Activated B cell treated with CpG ODN at 0.5 μM for 24 hours (primary cell): ENCODE measurements around the gene RELL1. TPM values are rescaled to one million over a fixed set of nuclear protein-coding genes. Genes with fewer than 3 reads are reported as not detected.

Experiments
- ATAC-seq: fragments of 200-7000 bp; cut with Tn5 transposase; one replicate; pipeline ENCODE4 v1.10.0; 2021; ENCODE audit warnings: low read depth, mild to moderate bottlenecking, moderate library complexity
- CTCF ChIA-PET: fragments of 350-600 bp; sonication (Branson Sonifier 250); formaldehyde crosslinking; loops from one replicate; lab custom pipeline; 2021; ENCODE audit warnings: antibody characterized with exemption; lab: Charles Lee
- POLR2A ChIA-PET: fragments of 350-600 bp; sonication (Branson Sonifier 250); formaldehyde crosslinking; loops from one replicate; lab custom pipeline; 2021; ENCODE audit warnings: antibody characterized with exemption; lab: Charles Lee
- DNase-seq: peaks from one replicate; pipeline ENCODE4 v3.0.0; 2022
- H3K27ac Mint-ChIP-seq: one replicate; pipeline ENCODE4 v1.8.0; 2020; ENCODE audit warnings: mixed read lengths
- H3K27me3 Mint-ChIP-seq: one replicate; pipeline ENCODE4 v1.8.0; 2021; ENCODE audit warnings: mixed read lengths
- H3K36me3 Mint-ChIP-seq: one replicate; pipeline ENCODE4 v1.8.0; 2021; ENCODE audit warnings: low read depth, mixed read lengths
- H3K4me1 Mint-ChIP-seq: one replicate; pipeline ENCODE4 v1.8.0; 2021; ENCODE audit warnings: mixed read lengths
- H3K4me3 Mint-ChIP-seq: one replicate; pipeline ENCODE4 v1.8.0; 2020; ENCODE audit warnings: mild to moderate bottlenecking, mixed read lengths
- H3K9me3 Mint-ChIP-seq: one replicate; pipeline ENCODE4 v1.8.0; 2020; ENCODE audit warnings: mixed read lengths
- CTCF ChIP-seq: fragments of 200-600 bp; IDR thresholded peaks from one replicate; pipeline ENCODE4 v1.8.0; 2022; ENCODE audit warnings: antibody characterized with exemption, mild to moderate bottlenecking
- intact Hi-C: fragments of 100-400 bp; cut with micrococcal nuclease; formaldehyde crosslinking; loops from one replicate; pipeline ENCODE4 v1.15.1; 2024
- total RNA-seq: library from RNA; stranded (reverse); gene quantifications from 2 replicates; pipeline ENCODE4 v1.2.3, GENCODE V29; 2022

RELL1 gene
- total RNA-seq, 1 donor from 2014 or later, result 0.71 TPM

DNA sequence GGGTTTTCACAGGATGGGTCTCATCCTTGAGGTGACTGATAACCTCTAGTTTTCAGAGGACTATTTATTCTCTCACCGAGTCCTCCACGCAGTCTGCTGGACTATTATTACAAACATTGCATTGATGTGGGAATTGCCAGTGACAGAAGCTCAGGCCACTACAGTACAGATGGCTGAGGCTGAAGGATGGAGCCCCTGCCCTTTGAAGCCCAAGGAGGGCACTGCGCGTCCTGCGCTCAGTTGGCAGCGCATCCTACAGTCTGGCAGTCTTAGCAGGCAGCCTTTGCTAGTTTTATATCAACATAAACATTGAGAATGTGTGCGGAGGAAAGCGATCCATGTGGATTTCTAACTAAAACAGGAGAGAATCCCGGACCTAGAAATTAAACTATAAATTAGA lies 1.5 kb upstream of the RELL1 start:
- H3K4me3 Mint-ChIP-seq, result no peak overlapping the region
- no peak overlapping the region for H3K27ac Mint-ChIP-seq
- H3K27me3 Mint-ChIP-seq, result peaks cover 8% of the 10 kb centered on the region
- peaks cover 3% of the 10 kb centered on the region for H3K9me3 Mint-ChIP-seq
- ChIA-PET POLR2A (interaction anchor here (1.5 kb wide), 1 partner anchor 139 kb away, joined by 4 read pairs; the partner anchor contains the start of gene PGM2), CTCF (no interaction called here)
- no peak for ATAC-seq
- intact Hi-C loops, result loop anchor here (2.0 to 10.0 kb wide), 5 partner anchors 61 to 1433 kb away; no protein-coding TSS in a partner anchor
- H3K4me1 Mint-ChIP-seq, result peaks cover 35% of the 10 kb centered on the region
- DNase-seq, result no peak
- H3K36me3 Mint-ChIP-seq, result no peaks in the 10 kb centered on the region
- TF ChIP-seq CTCF, result no peak

DNA sequence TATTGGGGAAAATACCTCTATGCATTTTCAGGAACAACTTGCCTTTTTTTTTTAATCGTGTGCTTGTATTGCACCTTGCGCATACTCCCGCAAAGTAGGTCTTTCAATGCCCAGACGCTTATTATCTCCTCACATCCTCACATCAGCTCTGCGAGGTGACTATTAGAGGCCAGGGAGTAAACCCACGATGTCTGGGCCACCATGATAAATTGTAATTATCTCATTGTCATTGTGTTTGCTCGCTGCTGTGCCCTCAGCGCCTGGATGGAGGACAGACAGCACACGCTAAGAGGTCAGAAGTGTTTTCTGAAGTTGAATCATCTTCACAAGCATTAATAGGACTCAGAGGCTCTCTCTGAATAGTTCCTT lies 1.0 kb upstream of the RELL1 start:
- no peak for TF ChIP-seq CTCF
- Mint-ChIP-seq H3K27me3 (peaks cover 8% of the 10 kb centered on the region), H3K4me3 (peak overlapping the region; percentile 97), H3K36me3 (no peaks in the 10 kb centered on the region), H3K4me1 (peaks cover 40% of the 10 kb centered on the region), H3K27ac (no peak overlapping the region), H3K9me3 (no peaks in the 10 kb centered on the region)
- CTCF ChIA-PET, result no interaction called here
- intact Hi-C loops, result loop anchor here (2.0 to 10.0 kb wide), 5 partner anchors 62 to 1432 kb away; no protein-coding TSS in a partner anchor
- DNase-seq (no peak), ATAC-seq (no peak)
- POLR2A ChIA-PET, result interaction anchor here (1.5 kb wide), 1 partner anchor 139 kb away, joined by 4 read pairs; the partner anchor contains the start of gene PGM2

DNA sequence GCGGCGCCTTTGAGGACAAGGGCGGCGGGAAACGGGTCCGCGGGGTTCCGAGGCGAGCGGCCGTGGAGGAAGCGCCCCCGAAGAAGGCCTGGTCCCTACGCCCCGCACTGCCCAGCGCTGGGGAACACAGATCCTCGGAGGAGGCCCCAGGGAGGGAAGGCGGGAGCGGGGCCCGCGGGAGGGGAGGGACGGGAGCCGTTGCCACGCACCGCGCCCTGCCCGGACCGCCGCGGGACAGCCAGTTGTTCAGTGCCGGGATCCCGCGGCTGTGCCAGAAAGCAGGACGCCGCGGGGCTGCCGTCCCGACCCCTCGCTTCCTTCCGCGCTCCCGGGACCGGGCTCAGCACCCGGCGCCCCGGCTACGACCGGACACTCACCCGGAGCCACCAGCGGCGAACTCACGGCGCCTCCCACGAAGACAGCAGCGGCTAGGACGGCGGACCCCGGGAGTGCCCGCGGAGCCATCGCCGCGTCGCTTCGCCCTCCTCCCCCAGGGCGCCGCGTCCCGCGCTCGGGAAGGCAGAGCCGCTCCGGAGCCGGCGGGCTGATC lies 278 bp downstream of the RELL1 start:
- POLR2A ChIA-PET, result interaction anchor here (0.6 to 1.5 kb wide), 3 partner anchors 24 to 1039 kb away, joined by 3 to 8 read pairs (median 4); partner anchors contain the start of gene PGM2
- intact Hi-C loops, result loop anchor here (1.0 to 10.0 kb wide), 9 partner anchors 10 to 1431 kb away; partner anchors contain the start of genes KLF3, PGM2 and TBC1D1
- CTCF ChIA-PET, result no interaction called here
- H3K27ac Mint-ChIP-seq, result no peak overlapping the region
- peak; percentile 1 for ATAC-seq
- H3K9me3 Mint-ChIP-seq, result no peaks in the 10 kb centered on the region
- peaks cover 41% of the 10 kb centered on the region for H3K4me1 Mint-ChIP-seq
- no peaks in the 10 kb centered on the region for H3K36me3 Mint-ChIP-seq
- H3K27me3 Mint-ChIP-seq, result peaks cover 8% of the 10 kb centered on the region
- no peak for TF ChIP-seq CTCF
- no peak for DNase-seq
- H3K4me3 Mint-ChIP-seq, result peak overlapping the region; percentile 97

- POLR2A ChIA-PET, result no interaction called here
Measured at GRCh38 chr4:37685161-37685822, 884 bp downstream of the RELL1 start.

More at GRCh38 chr4:37685161-37685822, 884 bp downstream of the RELL1 start:
- no peaks in the 10 kb centered on the region for H3K36me3 Mint-ChIP-seq
- no peak for ATAC-seq
- DNase-seq, result no peak
- TF ChIP-seq CTCF, result no peak
- CTCF ChIA-PET, result no interaction called here
- H3K4me1 Mint-ChIP-seq, result peaks cover 41% of the 10 kb centered on the region
- intact Hi-C loops, result loop anchor here (5.0 to 10.0 kb wide), 3 partner anchors 350 to 1430 kb away; no protein-coding TSS in a partner anchor
- H3K4me3 Mint-ChIP-seq, result peak overlapping the region; percentile 97
- peaks cover 8% of the 10 kb centered on the region for H3K27me3 Mint-ChIP-seq
- H3K9me3 Mint-ChIP-seq, result no peaks in the 10 kb centered on the region
- H3K27ac Mint-ChIP-seq, result peak overlapping the region; percentile 59
